Measurements from ENCODE around the gene TMEM131L. TPM values are rescaled to one million over a fixed set of nuclear protein-coding genes. Genes with fewer than 3 reads are reported as not detected.

TMEM131L gene
- total RNA-seq, 2 experiments from 2014 or later: 51.7 to 52.4 TPM

- Mint-ChIP-seq H3K27me3 (no peaks in the 10 kb centered on the region), H3K36me3 (ENCODE audit: low read depth) (peaks cover 35% of the 10 kb centered on the region), H3K4me1 (ENCODE audit: low read depth) (peaks cover 87% of the 10 kb centered on the region), H3K4me3 (peak overlapping the region; percentile 50), H3K27ac (peak overlapping the region; percentile 96), H3K9me3 (peaks cover 3% of the 10 kb centered on the region)
- DNase-seq (no peak), ATAC-seq (peak; percentile 73)
- intact Hi-C loops (cut with micrococcal nuclease): loop anchor here (2.0 kb wide), 2 partner anchors 32 to 40 kb away; no protein-coding TSS in a partner anchor
- ChIA-PET CTCF (interaction anchor here (1.5 to 2.8 kb wide), 2 partner anchors 45 to 115 kb away, joined by 4 to 7 read pairs; no protein-coding TSS in a partner anchor), POLR2A (interaction anchor here (0.6 to 3.2 kb wide), 6 partner anchors 15 to 50 kb away, joined by 3 to 13 read pairs (median 4); no protein-coding TSS in a partner anchor)
- TF ChIP-seq CTCF (IDR thresholded peaks at IDR 0.05): no peak
These were observed 62.7 kb downstream of the TMEM131L start for GRCh38 chr4:153528705-153529485.

- peaks cover 3% of the 10 kb centered on the region for H3K9me3 Mint-ChIP-seq
- H3K27me3 Mint-ChIP-seq: no peaks in the 10 kb centered on the region
- TF ChIP-seq CTCF (IDR thresholded peaks at IDR 0.05): no peak
- peaks cover 32% of the 10 kb centered on the region for H3K36me3 Mint-ChIP-seq (ENCODE audit: low read depth)
- peaks cover 85% of the 10 kb centered on the region for H3K4me1 Mint-ChIP-seq (ENCODE audit: low read depth)
- H3K4me3 Mint-ChIP-seq: peak overlapping the region; percentile 50
- no peak for DNase-seq
- H3K27ac Mint-ChIP-seq: peak overlapping the region; percentile 96
- ATAC-seq: no peak
- ChIA-PET CTCF (interaction anchor here (1.4 to 3.5 kb wide), 3 partner anchors 12 to 114 kb away, joined by 3 to 26 read pairs (median 7); no protein-coding TSS in a partner anchor), POLR2A (interaction anchor here (1.3 to 2.0 kb wide), 2 partner anchors 40 to 41 kb away, joined by 3 to 5 read pairs; no protein-coding TSS in a partner anchor)
- intact Hi-C loops (cut with micrococcal nuclease): loop anchor here (2.0 kb wide), 2 partner anchors 33 to 41 kb away; no protein-coding TSS in a partner anchor
These were observed 63.5 kb downstream of the TMEM131L start for GRCh38 chr4:153529646-153530045.

GRCh38 chr4:153530284-153530999 lies 64.3 kb downstream of the TMEM131L start:
- TF ChIP-seq CTCF (IDR thresholded peaks at IDR 0.05): no peak
- intact Hi-C loops (cut with micrococcal nuclease): no loop called here
- peaks cover 87% of the 10 kb centered on the region for H3K4me1 Mint-ChIP-seq (ENCODE audit: low read depth)
- peak; percentile 35 for ATAC-seq
- ChIA-PET POLR2A (interaction anchor here (0.8 to 2.2 kb wide), 8 partner anchors 14 to 92 kb away, joined by 3 to 6 read pairs (median 4); no protein-coding TSS in a partner anchor), CTCF (interaction anchor here (0.6 to 3.5 kb wide), 15 partner anchors 8 to 185 kb away, joined by 3 to 26 read pairs (median 4); partner anchors contain the start of gene TMEM131L)
- H3K9me3 Mint-ChIP-seq: peaks cover 3% of the 10 kb centered on the region
- peaks cover 32% of the 10 kb centered on the region for H3K36me3 Mint-ChIP-seq (ENCODE audit: low read depth)
- H3K27ac Mint-ChIP-seq: peak overlapping the region; percentile 96
- DNase-seq: peak; percentile 70
- peak overlapping the region; percentile 50 for H3K4me3 Mint-ChIP-seq
- no peaks in the 10 kb centered on the region for H3K27me3 Mint-ChIP-seq

- H3K27ac Mint-ChIP-seq: peak overlapping the region; percentile 96
- ATAC-seq: no peak
- CTCF ChIA-PET: interaction anchor here (0.8 to 3.5 kb wide), 14 partner anchors 8 to 185 kb away, joined by 3 to 26 read pairs (median 4); partner anchors contain the start of gene TMEM131L
- H3K4me3 Mint-ChIP-seq: peak overlapping the region; percentile 50
- H3K4me1 Mint-ChIP-seq (ENCODE audit: low read depth): peaks cover 89% of the 10 kb centered on the region
- H3K27me3 Mint-ChIP-seq: no peaks in the 10 kb centered on the region
- POLR2A ChIA-PET: interaction anchor here (0.8 to 2.2 kb wide), 10 partner anchors 9 to 92 kb away, joined by 3 to 6 read pairs (median 4); no protein-coding TSS in a partner anchor
- peaks cover 30% of the 10 kb centered on the region for H3K36me3 Mint-ChIP-seq (ENCODE audit: low read depth)
- no peak for TF ChIP-seq CTCF (IDR thresholded peaks at IDR 0.05)
- no peak for DNase-seq
- peaks cover 3% of the 10 kb centered on the region for H3K9me3 Mint-ChIP-seq
- intact Hi-C loops (cut with micrococcal nuclease): no loop called here
These were observed 64.8 kb downstream of the TMEM131L start for GRCh38 chr4:153531000-153531358.
